H1 (cell line): Measurements from ENCODE around the gene GRIK4. TPM values are rescaled to one million over a fixed set of nuclear protein-coding genes. Genes with fewer than 3 reads are reported as not detected.

Experiments used
- CTCF ChIA-PET: fragments of 300-600 bp; sonication (Branson Sonifier 250); formaldehyde crosslinking; loops from one replicate; lab custom pipeline; 2021; ENCODE audit not compliant: partially characterized antibody; lab: Charles Lee
- POLR2A ChIA-PET: fragments of 300-600 bp; sonication (Branson Sonifier 250); formaldehyde crosslinking; loops from one replicate; lab custom pipeline; 2021; ENCODE audit warnings: inconsistent platforms; ENCODE audit not compliant: partially characterized antibody; lab: Charles Lee
- DNase-seq, 2 experiments: peaks; one replicate each; pipeline versions ENCODE4 v3.0.0 to v3.0.0-alpha.2; 2010 to 2022; ENCODE audit warnings: low spot score in 2 of 2, low read depth in 1 of 2, mixed read lengths in 1 of 2
- FAIRE-seq: peaks from 2 replicates; lab custom pipeline; 2011; peaks lifted over from hg19 to GRCh38; lab: Jason Lieb, UNC
- H2AFZ ChIP-seq: 2 replicates; pipeline ENCODE4 v1.8.1; 2012; ENCODE audit warnings: low read length, inconsistent platforms
- H2AK5ac ChIP-seq: 2 replicates; pipeline ENCODE4 v1.6.1; 2013; ENCODE audit warnings: low read depth, low read length
- H2BK120ac ChIP-seq: replicated peaks from 2 replicates; pipeline ENCODE3; 2013; ENCODE audit warnings: low read depth, low read length, inconsistent platforms
- H2BK12ac ChIP-seq: 2 replicates; pipeline ENCODE4 v1.6.1; 2013; ENCODE audit warnings: low read depth, low read length
- H2BK15ac ChIP-seq: 2 replicates; pipeline ENCODE4 v1.6.1; 2013; ENCODE audit warnings: low read length
- H2BK20ac ChIP-seq: 2 replicates; pipeline ENCODE4 v1.6.1; 2013; ENCODE audit warnings: low read length
- H2BK5ac ChIP-seq: 2 replicates; pipeline ENCODE4 v1.6.1; 2013; ENCODE audit warnings: low read depth, low read length
- H3K14ac ChIP-seq: 2 replicates; pipeline ENCODE4 v1.6.1; 2013; ENCODE audit warnings: inconsistent platforms; ENCODE audit not compliant: insufficient read length
- H3K18ac ChIP-seq: 2 replicates; pipeline ENCODE4 v1.6.1; 2013; ENCODE audit warnings: low read length; ENCODE audit errors: extremely low read depth
- H3K23ac ChIP-seq: 2 replicates; pipeline ENCODE4 v1.6.1; 2013; ENCODE audit warnings: inconsistent platforms; ENCODE audit not compliant: insufficient read length
- H3K23me2 ChIP-seq: 2 replicates; pipeline ENCODE4 v1.6.1; 2013; ENCODE audit warnings: low read depth, low read length
- H3K27ac ChIP-seq: 2 replicates; pipeline ENCODE4 v1.6.1; 2011; ENCODE audit warnings: low read depth, low read length, inconsistent platforms
- H3K27me3 ChIP-seq, 4 experiments: replicated peaks in 1 of 4; 1 replicate in 1 of 4; 2 replicates in 3 of 4; pipeline versions ENCODE4 v1.6.1 to v1.8.1; 2011 to 2013; ENCODE audit warnings: low read length in 3 of 4, mild to moderate bottlenecking in 3 of 4, inconsistent platforms in 2 of 4, mixed read lengths in 2 of 4, moderate library complexity in 1 of 4; ENCODE audit not compliant: control insufficient read depth in 3 of 4, insufficient read depth in 3 of 4; ENCODE audit errors: extremely low read depth in 1 of 4
- H3K36me3 ChIP-seq, 4 experiments: 2 replicates each; pipeline versions ENCODE4 v1.6.1 to v1.8.1; 2011 to 2013; ENCODE audit warnings: mild to moderate bottlenecking in 4 of 4, low read length in 3 of 4, moderate library complexity in 2 of 4, control low read depth in 1 of 4, inconsistent platforms in 1 of 4; ENCODE audit not compliant: insufficient read depth in 4 of 4, control insufficient read depth in 2 of 4
- H3K4ac ChIP-seq: replicated peaks from 2 replicates; pipeline ENCODE3; 2013; ENCODE audit warnings: low read length, low read depth, mixed read lengths, inconsistent platforms; ENCODE audit not compliant: insufficient read length
- H3K4me1 ChIP-seq, 4 experiments: replicated peaks in 1 of 4; 1 replicate in 1 of 4; 2 replicates in 3 of 4; pipeline versions ENCODE4 v1.6.1 to v1.8.1; 2011 to 2013; ENCODE audit warnings: low read length in 3 of 4, inconsistent platforms in 2 of 4, mixed read lengths in 1 of 4; ENCODE audit not compliant: insufficient read depth in 4 of 4, control insufficient read depth in 3 of 4
- H3K4me2 ChIP-seq, 2 experiments: 2 replicates each; pipeline versions ENCODE4 v1.6.1 to v1.8.1; 2011 to 2013; ENCODE audit warnings: low read depth in 2 of 2, low read length in 2 of 2, control low read depth in 1 of 2, inconsistent platforms in 1 of 2, mild to moderate bottlenecking in 1 of 2; ENCODE audit not compliant: insufficient read depth in 1 of 2
- H3K4me3 ChIP-seq, 4 experiments: fragments of 200-600, 300-600 bp in 1 of 4; sonication (generic), shearing (Covaris generic), sonication (Bioruptor Twin) in 1 of 4; 2 replicates each; pipeline versions ENCODE4 v1.5.1 to v1.8.1; 2011 to 2016; ENCODE audit warnings: low read length in 4 of 4, low read depth in 3 of 4, control low read depth in 2 of 4, inconsistent platforms in 2 of 4, mild to moderate bottlenecking in 2 of 4, mixed read lengths in 1 of 4, moderate library complexity in 1 of 4; ENCODE audit not compliant: insufficient read depth in 2 of 4; ENCODE audit errors: extremely low read depth in 1 of 4
- H3K56ac ChIP-seq: replicated peaks from 2 replicates; pipeline ENCODE3; 2013; ENCODE audit warnings: low read depth, mild to moderate bottlenecking, mixed read lengths, low read length, inconsistent platforms; ENCODE audit not compliant: insufficient read length
- H3K79me1 ChIP-seq: 2 replicates; pipeline ENCODE4 v1.6.1; 2013; ENCODE audit warnings: low read depth, low read length, control low read depth
- H3K79me2 ChIP-seq, 2 experiments: 2 replicates each; pipeline versions ENCODE4 v1.6.1 to v1.8.1; 2012 to 2013; ENCODE audit warnings: low read length in 2 of 2, mild to moderate bottlenecking in 2 of 2, inconsistent platforms in 1 of 2; ENCODE audit not compliant: insufficient read depth in 2 of 2, control insufficient read depth in 1 of 2
- H3K9ac ChIP-seq, 4 experiments: replicated peaks in 1 of 4; 1 replicate in 1 of 4; 2 replicates in 3 of 4; pipeline versions ENCODE4 v1.6.1 to v1.8.1; 2011 to 2013; ENCODE audit warnings: low read depth in 3 of 4, low read length in 3 of 4, control low read depth in 2 of 4, mild to moderate bottlenecking in 2 of 4, moderate library complexity in 2 of 4, inconsistent platforms in 1 of 4; ENCODE audit errors: extremely low read depth in 1 of 4
- H3K9me3 ChIP-seq, 2 experiments: 2 replicates each; pipeline versions ENCODE4 v1.6.1 to v1.8.1; 2012 to 2013; ENCODE audit warnings: mild to moderate bottlenecking in 2 of 2, moderate library complexity in 2 of 2, control low read depth in 1 of 2, inconsistent platforms in 1 of 2, low read depth in 1 of 2, low read length in 1 of 2, mixed read lengths in 1 of 2; ENCODE audit not compliant: insufficient read depth in 2 of 2
- H4K20me1 ChIP-seq, 2 experiments: replicated peaks in 1 of 2; 2 replicates each; pipeline versions ENCODE3 to v1.8.1; 2011 to 2013; ENCODE audit warnings: inconsistent platforms in 2 of 2, low read length in 2 of 2, mild to moderate bottlenecking in 1 of 2; ENCODE audit not compliant: insufficient read depth in 2 of 2, control insufficient read depth in 1 of 2
- H4K5ac ChIP-seq: 2 replicates; pipeline ENCODE4 v1.6.1; 2013; ENCODE audit warnings: low read length, low read depth, mixed read lengths, inconsistent platforms; ENCODE audit not compliant: insufficient read length
- H4K8ac ChIP-seq: 2 replicates; pipeline ENCODE4 v1.8.0; 2013; ENCODE audit warnings: mild to moderate bottlenecking, moderate library complexity, low read length, inconsistent platforms; ENCODE audit not compliant: insufficient read depth; ENCODE audit errors: extremely low read depth
- H4K91ac ChIP-seq: replicated peaks from 2 replicates; pipeline ENCODE3; 2013; ENCODE audit warnings: low read length, mixed read lengths, inconsistent platforms; ENCODE audit not compliant: insufficient read length
- CREB1 ChIP-seq: IDR thresholded peaks from 2 replicates; pipeline ENCODE4 v1.6.1; 2012; ENCODE audit warnings: inconsistent platforms
- RAD21 ChIP-seq, 2 experiments: IDR thresholded peaks in 1 of 2; conservative IDR thresholded peaks in 1 of 2; 2 replicates each; pipeline ENCODE4 v1.6.1; 2011; ENCODE audit warnings: low read depth in 2 of 2, low read length in 2 of 2, improper control_type of control experiment in 1 of 2, inconsistent platforms in 1 of 2, mild to moderate bottlenecking in 1 of 2, moderate library complexity in 1 of 2
- RBBP5 ChIP-seq: IDR thresholded peaks from 2 replicates; pipeline ENCODE4 v1.7.1; 2012; ENCODE audit warnings: low read depth, mild to moderate bottlenecking, inconsistent platforms, low read length, moderate library complexity, borderline replicate concordance
- WGBS, 2 experiments: shearing (Covaris generic) in 1 of 2; methylation state at CpG; one replicate each; pipeline versions ENCODE4 v1.1.6 to v1.1.7; 2013 to 2015; ENCODE audit warnings: low lambda C conversion rate in 2 of 2, mixed read lengths in 2 of 2, inconsistent platforms in 1 of 2, low coverage in 1 of 2, missing lambda C conversion rate in 1 of 2; ENCODE audit not compliant: insufficient replicate concordance in 2 of 2, insufficient coverage in 1 of 2, insufficient read length in 1 of 2; ENCODE audit errors: extremely low coverage in 1 of 2, missing lambda C conversion rate in 1 of 2; 5-methylcytosine and 5-hydroxymethylcytosine counted together
- polyA plus RNA-seq, 7 experiments: library from polyadenylated mRNA; depleted of rRNA in 3 of 7; stranded (reverse) in 5 of 7; unstranded in 2 of 7; fragments of >200 nt in 5 of 7; fragments of 200-250 nt in 2 of 7; gene quantifications; 1 replicate in 5 of 7; 2 replicates in 1 of 7; 4 replicates in 1 of 7; pipeline versions ENCODE4 v1.2.1 to v1.2.3, GENCODE V29; 2011 to 2013; ENCODE audit warnings: missing spikeins in 2 of 7, mixed read lengths in 2 of 7
- total RNA-seq: library from RNA; stranded (reverse); fragmentation: NEBNext Ultra II Directional; extraction: Animal tissue kit (Norgen Biotek cat#: 25700); gene quantifications from 2 replicates; pipeline ENCODE4 v1.2.1, GENCODE V29; 2021

Gene GRIK4
- total and polyA plus RNA-seq, 2 of the 8 experiments (the other 6 are each of a cell fraction or from before 2014, with no cell fraction given), result 1.2 to 2.9 TPM

DNA sequence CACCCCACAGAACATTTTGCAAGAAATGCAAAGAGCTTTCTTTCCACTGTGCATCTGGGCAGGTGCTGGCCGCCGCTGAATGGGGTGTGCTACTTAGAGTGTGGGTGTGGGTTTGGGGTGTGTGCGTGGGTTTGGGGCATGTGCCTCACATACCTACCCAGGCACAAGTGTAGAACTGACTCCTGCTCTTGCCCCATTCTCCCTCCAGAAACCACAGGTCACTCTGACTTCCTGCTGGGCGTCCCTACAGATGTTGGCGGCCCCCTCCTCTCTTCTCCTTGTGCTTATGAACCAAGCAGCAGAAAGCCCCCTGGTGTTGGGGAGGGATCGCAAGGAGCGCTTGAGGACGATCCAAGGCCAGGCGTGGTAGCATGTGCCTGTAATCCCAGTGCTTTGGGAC, 63.9 kb downstream of the GRIK4 start:
- CTCF ChIA-PET, result interaction anchor here (1.1 to 2.6 kb wide), 4 partner anchors 9 to 65 kb away, joined by 3 to 7 read pairs (median 5); no protein-coding TSS in a partner anchor
- no peak for FAIRE-seq
- H3K9ac ChIP-seq, result no peak overlapping the region

More for the DNA sequence above, 63.9 kb downstream of the GRIK4 start:
- peak overlapping the region; percentile 28 for H3K4ac ChIP-seq
- no peaks in the 10 kb centered on the region for H3K79me1 ChIP-seq
- H3K79me2 ChIP-seq, result no peaks in the 10 kb centered on the region
- no peak overlapping the region for H2AFZ ChIP-seq
- H3K23ac ChIP-seq, result no peak overlapping the region
- H2BK20ac ChIP-seq, result no peak overlapping the region
- no peak overlapping the region for H4K91ac ChIP-seq
- H3K27me3 ChIP-seq, result no peaks in the 10 kb centered on the region; a peak in 2 of 7 replicates
- no peaks in the 10 kb centered on the region for H3K9me3 ChIP-seq
- peaks cover 0 to 4% (median 2%) of the 10 kb centered on the region in 4 experiments; a peak in 3 of 7 replicates for H3K4me1 ChIP-seq
- H3K4me2 ChIP-seq, result no peak overlapping the region
- no peak overlapping the region for H3K4me3 ChIP-seq
- no peak overlapping the region for H3K18ac ChIP-seq
- H4K5ac ChIP-seq, result no peak overlapping the region
- 0 out of 2 replicates have a peak overlapping the region, but pooled peaks have one; percentile 60 for H2BK12ac ChIP-seq
- H2AK5ac ChIP-seq, result 0 out of 2 replicates have a peak overlapping the region, but pooled peaks have one; percentile 39
- H2BK5ac ChIP-seq, result no peak overlapping the region
- DNase-seq, result no peak
- 0 out of 2 replicates have a peak, but pooled peaks cover 2% of the 10 kb centered on the region for H3K23me2 ChIP-seq
- peak overlapping the region; percentile 40; the same call in 1 of the 2 replicates for H2BK15ac ChIP-seq
- H3K14ac ChIP-seq, result no peak overlapping the region
- H3K56ac ChIP-seq, result no peak overlapping the region
- H4K20me1 ChIP-seq, result no peaks in the 10 kb centered on the region
- no peak overlapping the region for H3K27ac ChIP-seq
- POLR2A ChIA-PET, result interaction anchor here (2.4 kb wide), 1 partner anchor 11 kb away, joined by 8 read pairs; no protein-coding TSS in a partner anchor
- no peaks in the 10 kb centered on the region for H3K36me3 ChIP-seq
- WGBS, 2 experiments, result 80% methylated on average over 9 of the region's 9 CpGs; no CpG with 5 or more reads in 1 of the 2 experiments
- no peak overlapping the region for H2BK120ac ChIP-seq
- TF ChIP-seq CREB1 (no peak), RAD21 (IDR thresholded peaks at IDR 0.05 in 1 of 2, conservative IDR thresholded peaks at IDR 0.05 in 1 of 2; ENCODE audit: low read depth in 2 of 2, low read length in 2 of 2) (0 out of 4 replicates have a peak, but pooled peaks of 1 of the 2 experiments have one; percentile 5), RBBP5 (no peak)
- no peak overlapping the region for H4K8ac ChIP-seq
